Psoas muscle (tissue), 8 donors: ENCODE measurements around the gene STAP2. TPM values are rescaled to one million over a fixed set of nuclear protein-coding genes. Genes with fewer than 3 reads are reported as not detected.

ENCODE experiments used
- ATAC-seq, 4 donors: fragments of 200-7000 bp; cut with Tn5 transposase; one replicate each; pipeline ENCODE4 v1.9.1; 2020; ENCODE audit warnings: moderate library complexity in 3 of 4, mild to moderate bottlenecking in 2 of 4
- DNase-seq, 2 donors: peaks; one replicate each; pipeline ENCODE4 v3.0.0-alpha.2; 2020
- H3K27ac ChIP-seq: fragments of 200-600 bp; one replicate; pipeline ENCODE4 v1.8.0; 2022
- H3K27me3 ChIP-seq, 3 donors: fragments of 200-600 bp in 1 of 3; one replicate each; pipeline versions ENCODE4 v1.6.1 to v1.8.0; 2013 to 2022; ENCODE audit warnings: low read length in 2 of 3, mild to moderate bottlenecking in 2 of 3, moderate library complexity in 1 of 3; ENCODE audit not compliant: insufficient read depth in 3 of 3
- H3K36me3 ChIP-seq, 2 donors: fragments of 200-600 bp in 1 of 2; one replicate each; pipeline versions ENCODE4 v1.6.1 to v1.8.0; 2013 to 2022; ENCODE audit warnings: low read depth in 1 of 2, mild to moderate bottlenecking in 1 of 2, moderate library complexity in 1 of 2; ENCODE audit not compliant: insufficient read depth in 1 of 2
- H3K4me1 ChIP-seq: fragments of 200-600 bp; one replicate; pipeline ENCODE4 v1.8.0; 2022
- H3K4me3 ChIP-seq: fragments of 200-600 bp; one replicate; pipeline ENCODE4 v1.8.0; 2022; ENCODE audit warnings: mild to moderate bottlenecking
- H3K9me3 ChIP-seq: fragments of 200-600 bp; one replicate; pipeline ENCODE4 v1.8.0; 2022
- CTCF ChIP-seq: fragments of 200-600 bp; IDR thresholded peaks from one replicate; pipeline ENCODE4 v1.8.0; 2022; ENCODE audit warnings: antibody characterized with exemption
- WGBS, 3 donors: extraction: QIAGEN DNeasy Blood & Tissue Kit; methylation state at CpG; one replicate each; pipeline versions ENCODE4 v1.1.6 to v1.1.7; 2013; 5-methylcytosine and 5-hydroxymethylcytosine counted together
- intact Hi-C, 2 donors: fragments of 100-400 bp; cut with DNase I; formaldehyde crosslinking; loops; one replicate each; pipeline versions ENCODE4 v1.11.0 to v1.14.2; 2022
- polyA plus RNA-seq, 3 donors: library from polyadenylated mRNA; stranded (reverse); fragments of 200-250 nt; gene quantifications; one replicate each; pipeline ENCODE4 v1.2.3, GENCODE V29; 2013
- total RNA-seq, 4 donors: library from RNA; stranded (reverse); fragmentation: NEBNext Ultra II Directional in 2 of 4; extraction: Animal tissue kit (Norgen Biotek cat#: 25700) in 2 of 4; gene quantifications; one replicate each; pipeline versions ENCODE4 v1.2.1 to v1.2.4, GENCODE V29; 2021 to 2023
- donor health status: healthy with polysubstance abuse.
- donor health status: DM: no; HTN: no; CAD: no; lungs with moderate emphysema.
- donor health status: Bipolar disorder and iron deficiency.
- donor health status: healthy.
- donor health status: DM: yes; HTN: yes; CAD: no.
- donor health status: DM: no; HTN: no; CAD: no.
- donor health status: DM: no; HTN: no; CAD: no.
- donor health status: DM: yes; HTN: yes; CAD: no.

Gene STAP2
- total and polyA plus RNA-seq, 7 donors = 0.31 to 3.7 (median 0.66) TPM

GRCh38 chr19:4376028-4376670 lies 37.5 kb upstream of the STAP2 start:
- Histone ChIP-seq H3K27ac (peak overlapping the region; percentile 85), H3K27me3 (no peaks in the 10 kb centered on the region), H3K9me3 (no peaks in the 10 kb centered on the region), H3K36me3 (no peaks in the 10 kb centered on the region), H3K4me3 (no peak overlapping the region), H3K4me1 (peaks cover 92% of the 10 kb centered on the region)
- intact Hi-C loops = no loop called here
- 71 to 80% (median 75%) methylated on average over 16 of the region's 16 CpGs for WGBS, 3 donors
- no peak for ATAC-seq
- TF ChIP-seq CTCF = no peak
- DNase-seq = peak; percentile 13 to 44

GRCh38 chr19:4375164-4376027 lies 36.8 kb upstream of the STAP2 start:
- H3K4me3 ChIP-seq = peak overlapping the region; percentile 22
- no peak for ATAC-seq
- peaks cover 98% of the 10 kb centered on the region for H3K4me1 ChIP-seq
- TF ChIP-seq CTCF = peak; percentile 10
- peak; percentile 42 to 71 for DNase-seq
- intact Hi-C loops = no loop called here
- no peaks in the 10 kb centered on the region for H3K27me3 ChIP-seq
- peak overlapping the region; percentile 85 for H3K27ac ChIP-seq
- 42 to 54% (median 51%) methylated on average over 16 of the region's 16 CpGs for WGBS, 3 donors
- no peaks in the 10 kb centered on the region for H3K36me3 ChIP-seq
- H3K9me3 ChIP-seq = no peaks in the 10 kb centered on the region

- Histone ChIP-seq H3K27ac (peak overlapping the region; percentile 85), H3K27me3 (no peaks in the 10 kb centered on the region), H3K4me3 (peak overlapping the region; percentile 31), H3K9me3 (no peaks in the 10 kb centered on the region), H3K4me1 (peaks cover 98% of the 10 kb centered on the region), H3K36me3 (no peaks in the 10 kb centered on the region)
- ATAC-seq = peak; percentile 23 to 69 (median 62)
- DNase-seq = peak; percentile 92 to 95
- TF ChIP-seq CTCF = no peak
- intact Hi-C loops = no loop called here
- 39 to 59% (median 43%) methylated on average over 23 to 27 of the region's 27 CpGs for WGBS, 3 donors
Observed at GRCh38 chr19:4374498-4375163, 36.0 kb upstream of the STAP2 start.

DNA sequence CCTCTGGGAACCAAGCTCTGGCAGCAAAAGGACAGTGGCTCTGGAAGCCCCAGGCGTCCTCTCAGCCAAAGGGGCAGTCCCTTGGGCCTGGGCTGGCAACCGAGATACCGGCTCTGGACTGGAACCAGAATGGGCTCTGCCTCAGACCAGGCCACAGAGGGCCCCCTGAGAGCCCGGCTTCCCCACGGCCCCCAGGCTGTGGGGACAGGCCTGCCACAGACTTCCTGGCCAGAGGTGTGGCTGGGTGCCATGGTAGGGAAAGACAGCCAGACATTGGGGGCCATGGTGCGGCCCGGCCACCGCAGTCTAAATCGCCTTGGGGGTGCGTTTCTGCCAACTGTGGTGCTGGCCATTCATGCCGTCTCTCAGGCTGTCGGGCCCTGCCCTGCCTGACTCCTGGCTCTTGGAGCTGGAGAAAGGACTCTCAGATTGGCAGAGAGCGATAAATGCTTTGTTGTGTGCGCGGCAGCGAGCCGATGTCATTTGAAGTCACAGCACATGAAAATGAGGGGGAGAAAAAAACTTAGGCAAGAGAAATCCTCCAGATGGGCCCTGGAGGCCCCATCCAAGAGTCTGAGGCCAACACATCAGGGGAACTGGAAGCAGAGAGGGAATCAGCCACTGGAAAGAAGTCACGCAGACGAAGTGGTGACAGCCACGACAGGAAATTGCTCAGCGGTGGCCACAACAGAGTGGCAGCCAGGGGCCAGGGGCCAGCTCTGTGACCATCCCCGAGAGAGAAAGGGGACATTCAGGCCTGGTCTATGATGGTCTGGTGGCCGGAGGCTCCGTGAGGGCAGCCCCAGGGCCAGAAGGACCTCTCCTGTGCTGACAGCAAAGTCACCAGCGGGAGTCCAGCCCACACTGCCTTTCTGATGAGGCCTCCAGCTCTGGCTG lies 35.2 kb upstream of the STAP2 start:
- peak in 3 of 4 donors; percentile 18 to 31 (median 28) for ATAC-seq
- intact Hi-C loops = no loop called here
- H3K9me3 ChIP-seq = no peaks in the 10 kb centered on the region
- peak; percentile 70 to 83 for DNase-seq
- no peaks in the 10 kb centered on the region for H3K36me3 ChIP-seq
- peaks cover 98% of the 10 kb centered on the region for H3K4me1 ChIP-seq
- 14 to 21% (median 15%) methylated on average over 24 to 25 of the region's 25 CpGs for WGBS, 3 donors
- no peak for TF ChIP-seq CTCF
- no peaks in the 10 kb centered on the region for H3K27me3 ChIP-seq
- H3K27ac ChIP-seq = peak overlapping the region; percentile 85
- H3K4me3 ChIP-seq = peak overlapping the region; percentile 31
